Stomach (tissue), 4 donors: ENCODE measurements around the gene MVB12A.

Experiments used
- EP300 ChIP-seq: sonication (generic); formaldehyde crosslinking; IDR thresholded peaks from one replicate; pipeline ENCODE4 v1.6.1; 2017; ENCODE audit warnings: antibody characterized with exemption
- POLR2A ChIP-seq, 4 donors: fragments of 450-650 bp; IDR thresholded peaks; one replicate each; pipeline ENCODE4 v1.6.1; 2016; ENCODE audit warnings: antibody characterized with exemption in 4 of 4, control low read depth in 2 of 4, mild to moderate bottlenecking in 1 of 4, moderate library complexity in 1 of 4
- POLR2AphosphoS5 ChIP-seq, 3 donors: sonication (generic); formaldehyde crosslinking; IDR thresholded peaks; one replicate each; pipeline ENCODE4 v1.6.1; 2016; ENCODE audit warnings: antibody characterized with exemption in 3 of 3
- TF ChIP-seq, protein P1 (sequence below), 7 experiments: fragments of 450-650 bp in 4 of 7; fragments of 200-600 bp in 3 of 7; sonication (generic) in 3 of 7; IDR thresholded peaks; one replicate each; pipeline ENCODE4 v1.5.1; 2016 to 2019; ENCODE audit warnings: antibody characterized with exemption in 7 of 7, control low read depth in 2 of 7, mild to moderate bottlenecking in 1 of 7

- TF ChIP-seq, protein P1, sequence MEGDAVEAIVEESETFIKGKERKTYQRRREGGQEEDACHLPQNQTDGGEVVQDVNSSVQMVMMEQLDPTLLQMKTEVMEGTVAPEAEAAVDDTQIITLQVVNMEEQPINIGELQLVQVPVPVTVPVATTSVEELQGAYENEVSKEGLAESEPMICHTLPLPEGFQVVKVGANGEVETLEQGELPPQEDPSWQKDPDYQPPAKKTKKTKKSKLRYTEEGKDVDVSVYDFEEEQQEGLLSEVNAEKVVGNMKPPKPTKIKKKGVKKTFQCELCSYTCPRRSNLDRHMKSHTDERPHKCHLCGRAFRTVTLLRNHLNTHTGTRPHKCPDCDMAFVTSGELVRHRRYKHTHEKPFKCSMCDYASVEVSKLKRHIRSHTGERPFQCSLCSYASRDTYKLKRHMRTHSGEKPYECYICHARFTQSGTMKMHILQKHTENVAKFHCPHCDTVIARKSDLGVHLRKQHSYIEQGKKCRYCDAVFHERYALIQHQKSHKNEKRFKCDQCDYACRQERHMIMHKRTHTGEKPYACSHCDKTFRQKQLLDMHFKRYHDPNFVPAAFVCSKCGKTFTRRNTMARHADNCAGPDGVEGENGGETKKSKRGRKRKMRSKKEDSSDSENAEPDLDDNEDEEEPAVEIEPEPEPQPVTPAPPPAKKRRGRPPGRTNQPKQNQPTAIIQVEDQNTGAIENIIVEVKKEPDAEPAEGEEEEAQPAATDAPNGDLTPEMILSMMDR (IDR thresholded peaks at IDR 0.05) = no peak
- TF ChIP-seq POLR2A (IDR thresholded peaks at IDR 0.05) (no peak), POLR2AphosphoS5 (IDR thresholded peaks at IDR 0.05) (no peak), EP300 (no peak)
These were observed 49.2 kb downstream of the MVB12A start for GRCh38 chr19:17469092-17469480.
